ENCODE data around the gene CDKN1C.

- TF ChIP-seq CTCF (IDR thresholded peaks at IDR 0.05; ENCODE audit: low read depth, low read length, missing input control) (no peak), MAX (IDR thresholded peaks at IDR 0.05) (no peak), REST (IDR thresholded peaks at IDR 0.05) (no peak), RXRA (IDR thresholded peaks at IDR 0.05) (no peak), RAD21 (IDR thresholded peaks at IDR 0.05) (no peak), SP1 (IDR thresholded peaks at IDR 0.05) (no peak), YY1 (IDR thresholded peaks at IDR 0.05) (no peak), GABPA (IDR thresholded peaks at IDR 0.05 in 1 of 2, conservative IDR thresholded peaks at IDR 0.05 in 1 of 2) (no peak), EGR1 (IDR thresholded peaks at IDR 0.05; ENCODE audit: low read depth in 2 of 2) (no peak)
- TF ChIP-seq, protein P1, sequence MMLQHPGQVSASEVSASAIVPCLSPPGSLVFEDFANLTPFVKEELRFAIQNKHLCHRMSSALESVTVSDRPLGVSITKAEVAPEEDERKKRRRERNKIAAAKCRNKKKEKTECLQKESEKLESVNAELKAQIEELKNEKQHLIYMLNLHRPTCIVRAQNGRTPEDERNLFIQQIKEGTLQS (IDR thresholded peaks at IDR 0.05): no peak
Measured at GRCh38 chr11:2839395-2839943, 46.1 kb downstream of the CDKN1C start.

Data from liver (tissue), 3 donors.